Neural cell (in vitro differentiated cells): Measurements from ENCODE around the gene DPYSL4. TPM values are rescaled to one million over a fixed set of nuclear protein-coding genes. Genes with fewer than 3 reads are reported as not detected.

Experiments used
- H2AFZ ChIP-seq: fragments of 200-600, 300-800 bp; sonication (generic), shearing (Covaris generic); 2 replicates; pipeline ENCODE4 v1.6.0; 2014; ENCODE audit warnings: low read depth, mild to moderate bottlenecking, antibody characterized with exemption, low read length, moderate library complexity
- H3F3A ChIP-seq: fragments of 200-600 bp; shearing (Covaris generic); 2 replicates; pipeline ENCODE4 v1.6.1; 2016; ENCODE audit warnings: mild to moderate bottlenecking, moderate library complexity, mixed read lengths, antibody characterized with exemption, low read length; ENCODE audit not compliant: insufficient read depth, poor library complexity, severe bottlenecking
- H3K27ac ChIP-seq: fragments of 200-600, 300-800 bp; sonication (generic), shearing (Covaris generic); 2 replicates; pipeline ENCODE4 v1.5.1; 2014; ENCODE audit warnings: mild to moderate bottlenecking, low read length, moderate library complexity
- H3K27me3 ChIP-seq: fragments of 300-800, 200-600 bp; sonication (generic), shearing (Covaris generic); 2 replicates; pipeline ENCODE4 v1.6.0; 2014; ENCODE audit warnings: mild to moderate bottlenecking, low read depth, low read length, moderate library complexity; ENCODE audit not compliant: insufficient read depth
- H3K36me3 ChIP-seq: fragments of 300-800, 200-600 bp; sonication (generic), shearing (Covaris generic); 2 replicates; pipeline ENCODE4 v1.5.1; 2014; ENCODE audit warnings: mild to moderate bottlenecking, antibody characterized with exemption, low read length, moderate library complexity; ENCODE audit not compliant: insufficient read depth
- H3K4me2 ChIP-seq: fragments of 300-800, 200-600 bp; sonication (generic), shearing (Covaris generic); 2 replicates; pipeline ENCODE4 v1.6.0; 2014; ENCODE audit warnings: mild to moderate bottlenecking, low read length
- H3K4me3 ChIP-seq: fragments of 300-800, 200-600 bp; sonication (generic), shearing (Covaris generic); 2 replicates; pipeline ENCODE4 v1.5.1; 2014; ENCODE audit warnings: mild to moderate bottlenecking, low read length, moderate library complexity
- H3K79me2 ChIP-seq: fragments of 200-600 bp; shearing (Covaris generic); replicated peaks from 2 replicates; pipeline ENCODE4 v1.6.0; 2014; ENCODE audit warnings: mild to moderate bottlenecking, low read length, moderate library complexity; ENCODE audit not compliant: insufficient read depth
- H3K9ac ChIP-seq: fragments of 300-800, 200-600 bp; sonication (generic), shearing (Covaris generic); 2 replicates; pipeline ENCODE4 v1.6.1; 2016; ENCODE audit warnings: mild to moderate bottlenecking, low read length, mixed read lengths
- H3K9me2 ChIP-seq: fragments of 200-600 bp; shearing (Covaris generic); 2 replicates; pipeline ENCODE4 v1.6.1; 2016; ENCODE audit warnings: mild to moderate bottlenecking, low read length, mixed read lengths; ENCODE audit not compliant: insufficient read depth
- H3K9me3 ChIP-seq: fragments of 200-600, 300-800 bp; sonication (generic), shearing (Covaris generic); 2 replicates; pipeline ENCODE4 v1.6.1; 2016; ENCODE audit warnings: mild to moderate bottlenecking, mixed run types, low read length, moderate library complexity, mixed read lengths
- H4K20me1 ChIP-seq: fragments of 200-600 bp; shearing (Covaris generic); 2 replicates; pipeline ENCODE4 v1.6.1; 2016; ENCODE audit warnings: mild to moderate bottlenecking, mixed run types; ENCODE audit not compliant: insufficient read depth
- EP300 ChIP-seq: fragments of 450-650 bp; conservative IDR thresholded peaks from 2 replicates; pipeline ENCODE4 v1.6.1; 2014; ENCODE audit warnings: antibody characterized with exemption, mild to moderate bottlenecking, moderate library complexity; ENCODE audit not compliant: poor library complexity, severe bottlenecking
- EZH2 ChIP-seq: fragments of 200-600, 300-800 bp; shearing (Covaris generic), sonication (generic); IDR thresholded peaks from 2 replicates; pipeline ENCODE4 v1.6.1; 2014; ENCODE audit warnings: antibody characterized with exemption, low read length, borderline replicate concordance, mild to moderate bottlenecking; ENCODE audit not compliant: insufficient read depth, poor library complexity, severe bottlenecking
- MXI1 ChIP-seq: fragments of 450-650 bp; conservative IDR thresholded peaks from 2 replicates; pipeline ENCODE4 v1.6.1; 2014; ENCODE audit warnings: antibody characterized with exemption, mild to moderate bottlenecking; ENCODE audit not compliant: poor library complexity, severe bottlenecking
- POLR2AphosphoS5 ChIP-seq: IDR thresholded peaks from 2 replicates; pipeline ENCODE4 v1.6.1; 2012
- RAD21 ChIP-seq: fragments of 450-650 bp; conservative IDR thresholded peaks from 2 replicates; pipeline ENCODE4 v1.6.1; 2014; ENCODE audit warnings: antibody characterized with exemption, mild to moderate bottlenecking, moderate library complexity
- SMC3 ChIP-seq: fragments of 450-650 bp; conservative IDR thresholded peaks from 2 replicates; pipeline ENCODE4 v1.6.1; 2014; ENCODE audit warnings: antibody characterized with exemption, mild to moderate bottlenecking, moderate library complexity; ENCODE audit not compliant: poor library complexity
- TAF1 ChIP-seq: IDR thresholded peaks from 2 replicates; pipeline ENCODE4 v1.6.1; 2012; ENCODE audit warnings: low read depth
- polyA plus RNA-seq: library from polyadenylated mRNA; depleted of rRNA; stranded (reverse); fragments of >200 nt; gene quantifications from 2 replicates; pipeline ENCODE4 v1.2.3, GENCODE V29; 2014
- TF ChIP-seq, protein P1 (sequence below): fragments of 450-650 bp; IDR thresholded peaks from 2 replicates; pipeline ENCODE4 v1.5.1; 2014; ENCODE audit warnings: antibody characterized with exemption, mild to moderate bottlenecking, moderate library complexity; ENCODE audit not compliant: poor library complexity, severe bottlenecking
- TF ChIP-seq, protein P2 (sequence below): IDR thresholded peaks from 2 replicates; pipeline ENCODE4 v1.6.1; 2012; ENCODE audit warnings: borderline replicate concordance

Gene DPYSL4
- polyA plus RNA-seq, 1 donor from 2014 or later = 116 TPM

DNA sequence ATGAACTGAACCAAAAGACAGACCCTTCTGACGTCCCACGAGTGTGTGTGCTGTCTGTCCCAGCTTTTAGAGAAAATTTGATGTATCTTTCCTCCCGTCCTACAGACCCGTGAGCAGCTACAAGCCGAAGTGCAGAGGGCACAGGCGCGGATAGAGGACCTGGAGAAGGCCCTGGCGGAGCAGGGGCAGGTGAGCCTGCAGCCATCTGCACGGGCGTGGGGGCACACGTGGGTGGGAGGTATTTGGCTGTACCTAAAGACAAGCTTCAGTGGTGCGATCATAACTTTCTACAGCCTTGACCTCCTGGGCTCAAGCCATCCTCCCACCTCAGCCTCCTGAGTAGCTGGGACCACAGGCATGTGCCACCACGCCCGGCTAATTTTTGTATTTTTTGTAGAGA lies 41.7 kb upstream of the DPYSL4 start:
- H3F3A ChIP-seq = no peaks in the 10 kb centered on the region
- H3K4me2 ChIP-seq = no peak overlapping the region
- no peak overlapping the region for H3K27ac ChIP-seq
- no peak overlapping the region for H3K4me3 ChIP-seq
- TF ChIP-seq TAF1 = no peak
- no peak for TF ChIP-seq RAD21
- no peak for TF ChIP-seq SMC3
- no peak for TF ChIP-seq EZH2
- H3K36me3 ChIP-seq = no peaks in the 10 kb centered on the region
- H3K9me3 ChIP-seq = no peaks in the 10 kb centered on the region
- no peak overlapping the region for H3K9ac ChIP-seq
- H4K20me1 ChIP-seq = no peaks in the 10 kb centered on the region
- H3K9me2 ChIP-seq = no peaks in the 10 kb centered on the region
- no peak overlapping the region for H2AFZ ChIP-seq
- H3K27me3 ChIP-seq = no peaks in the 10 kb centered on the region
- no peaks in the 10 kb centered on the region for H3K79me2 ChIP-seq

DNA sequence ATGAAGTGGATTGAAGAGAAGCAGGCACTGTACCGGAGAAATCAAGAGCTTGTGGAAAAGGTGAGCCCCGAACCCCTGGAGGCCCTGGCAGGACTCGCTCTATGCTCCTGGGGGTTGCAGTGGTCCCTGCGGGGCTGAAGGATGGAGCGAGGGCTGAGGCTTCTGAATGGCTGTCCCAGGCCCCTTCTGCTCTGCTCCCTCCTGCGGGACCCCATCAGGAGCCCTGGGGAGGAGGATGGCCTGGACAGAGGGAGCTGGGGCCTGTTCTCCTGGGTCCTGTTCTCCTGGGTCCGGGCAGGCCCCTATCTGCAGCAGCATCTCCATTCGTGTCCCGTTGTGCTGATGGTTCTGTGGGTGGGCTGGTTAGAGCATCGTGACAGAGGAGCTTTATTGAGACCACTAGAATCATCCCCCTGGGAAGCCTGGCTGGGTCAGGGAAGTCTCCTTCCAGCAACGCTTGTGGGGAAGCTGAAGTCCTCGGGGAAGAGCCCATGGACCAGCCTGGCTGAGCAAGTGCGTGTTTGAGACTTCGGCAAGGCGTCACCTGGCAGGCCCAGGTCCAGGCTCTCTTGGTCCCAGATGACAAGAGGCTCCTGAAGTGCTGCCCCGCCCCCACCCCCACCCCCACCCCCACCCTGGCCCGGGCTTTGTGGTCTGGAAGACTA lies 41.1 kb upstream of the DPYSL4 start:
- TF ChIP-seq EP300 (no peak), RAD21 (no peak)
- TF ChIP-seq, protein P1, sequence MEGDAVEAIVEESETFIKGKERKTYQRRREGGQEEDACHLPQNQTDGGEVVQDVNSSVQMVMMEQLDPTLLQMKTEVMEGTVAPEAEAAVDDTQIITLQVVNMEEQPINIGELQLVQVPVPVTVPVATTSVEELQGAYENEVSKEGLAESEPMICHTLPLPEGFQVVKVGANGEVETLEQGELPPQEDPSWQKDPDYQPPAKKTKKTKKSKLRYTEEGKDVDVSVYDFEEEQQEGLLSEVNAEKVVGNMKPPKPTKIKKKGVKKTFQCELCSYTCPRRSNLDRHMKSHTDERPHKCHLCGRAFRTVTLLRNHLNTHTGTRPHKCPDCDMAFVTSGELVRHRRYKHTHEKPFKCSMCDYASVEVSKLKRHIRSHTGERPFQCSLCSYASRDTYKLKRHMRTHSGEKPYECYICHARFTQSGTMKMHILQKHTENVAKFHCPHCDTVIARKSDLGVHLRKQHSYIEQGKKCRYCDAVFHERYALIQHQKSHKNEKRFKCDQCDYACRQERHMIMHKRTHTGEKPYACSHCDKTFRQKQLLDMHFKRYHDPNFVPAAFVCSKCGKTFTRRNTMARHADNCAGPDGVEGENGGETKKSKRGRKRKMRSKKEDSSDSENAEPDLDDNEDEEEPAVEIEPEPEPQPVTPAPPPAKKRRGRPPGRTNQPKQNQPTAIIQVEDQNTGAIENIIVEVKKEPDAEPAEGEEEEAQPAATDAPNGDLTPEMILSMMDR = no peak

DNA sequence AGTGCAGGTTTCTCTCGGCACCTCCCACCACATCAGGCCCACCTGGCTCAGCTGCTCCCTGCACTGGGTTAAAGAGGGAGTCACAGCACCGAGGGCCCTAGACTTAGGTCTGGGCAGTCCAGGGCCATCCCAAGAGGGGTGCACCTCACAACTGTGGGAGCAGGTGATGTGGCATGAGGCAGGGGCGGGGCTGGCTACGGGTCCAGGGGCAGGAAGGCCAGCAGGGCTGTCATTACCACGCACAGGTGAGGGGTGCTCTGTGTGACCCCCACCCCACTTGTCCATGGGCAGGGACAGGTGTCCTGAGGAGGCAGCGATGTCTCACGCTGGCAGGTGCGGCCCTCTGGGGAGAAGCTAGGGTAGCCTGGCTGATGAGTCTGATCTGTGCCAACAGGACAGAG lies 40.5 kb upstream of the DPYSL4 start:
- no peaks in the 10 kb centered on the region for H3K36me3 ChIP-seq
- no peaks in the 10 kb centered on the region for H3K79me2 ChIP-seq
- H3K27ac ChIP-seq = no peak overlapping the region
- TF ChIP-seq TAF1 (no peak), SMC3 (no peak), MXI1 (no peak), EP300 (no peak), POLR2AphosphoS5 (no peak), EZH2 (no peak), RAD21 (no peak)
- TF ChIP-seq, protein P2, sequence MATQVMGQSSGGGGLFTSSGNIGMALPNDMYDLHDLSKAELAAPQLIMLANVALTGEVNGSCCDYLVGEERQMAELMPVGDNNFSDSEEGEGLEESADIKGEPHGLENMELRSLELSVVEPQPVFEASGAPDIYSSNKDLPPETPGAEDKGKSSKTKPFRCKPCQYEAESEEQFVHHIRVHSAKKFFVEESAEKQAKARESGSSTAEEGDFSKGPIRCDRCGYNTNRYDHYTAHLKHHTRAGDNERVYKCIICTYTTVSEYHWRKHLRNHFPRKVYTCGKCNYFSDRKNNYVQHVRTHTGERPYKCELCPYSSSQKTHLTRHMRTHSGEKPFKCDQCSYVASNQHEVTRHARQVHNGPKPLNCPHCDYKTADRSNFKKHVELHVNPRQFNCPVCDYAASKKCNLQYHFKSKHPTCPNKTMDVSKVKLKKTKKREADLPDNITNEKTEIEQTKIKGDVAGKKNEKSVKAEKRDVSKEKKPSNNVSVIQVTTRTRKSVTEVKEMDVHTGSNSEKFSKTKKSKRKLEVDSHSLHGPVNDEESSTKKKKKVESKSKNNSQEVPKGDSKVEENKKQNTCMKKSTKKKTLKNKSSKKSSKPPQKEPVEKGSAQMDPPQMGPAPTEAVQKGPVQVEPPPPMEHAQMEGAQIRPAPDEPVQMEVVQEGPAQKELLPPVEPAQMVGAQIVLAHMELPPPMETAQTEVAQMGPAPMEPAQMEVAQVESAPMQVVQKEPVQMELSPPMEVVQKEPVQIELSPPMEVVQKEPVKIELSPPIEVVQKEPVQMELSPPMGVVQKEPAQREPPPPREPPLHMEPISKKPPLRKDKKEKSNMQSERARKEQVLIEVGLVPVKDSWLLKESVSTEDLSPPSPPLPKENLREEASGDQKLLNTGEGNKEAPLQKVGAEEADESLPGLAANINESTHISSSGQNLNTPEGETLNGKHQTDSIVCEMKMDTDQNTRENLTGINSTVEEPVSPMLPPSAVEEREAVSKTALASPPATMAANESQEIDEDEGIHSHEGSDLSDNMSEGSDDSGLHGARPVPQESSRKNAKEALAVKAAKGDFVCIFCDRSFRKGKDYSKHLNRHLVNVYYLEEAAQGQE = no peak
- TF ChIP-seq, protein P1 = no peak
- H3K27me3 ChIP-seq = no peaks in the 10 kb centered on the region
- H3K9me2 ChIP-seq = no peaks in the 10 kb centered on the region
- no peak overlapping the region for H3K4me2 ChIP-seq
- no peaks in the 10 kb centered on the region for H3F3A ChIP-seq
- no peaks in the 10 kb centered on the region for H3K9me3 ChIP-seq
- H4K20me1 ChIP-seq = no peaks in the 10 kb centered on the region
- H3K4me3 ChIP-seq = no peak overlapping the region
- no peak overlapping the region for H2AFZ ChIP-seq
- H3K9ac ChIP-seq = no peak overlapping the region

More for the DNA sequence above, 41.1 kb upstream of the DPYSL4 start:
- no peak overlapping the region for H3K4me2 ChIP-seq
- H3K36me3 ChIP-seq = no peaks in the 10 kb centered on the region
- H3K9me2 ChIP-seq = no peaks in the 10 kb centered on the region
- H3K27ac ChIP-seq = no peak overlapping the region
- no peaks in the 10 kb centered on the region for H3K79me2 ChIP-seq
- no peaks in the 10 kb centered on the region for H3K9me3 ChIP-seq
- no peak overlapping the region for H3K9ac ChIP-seq
- no peaks in the 10 kb centered on the region for H3F3A ChIP-seq
- no peak overlapping the region for H3K4me3 ChIP-seq
- H3K27me3 ChIP-seq = no peaks in the 10 kb centered on the region
- H2AFZ ChIP-seq = no peak overlapping the region
- H4K20me1 ChIP-seq = no peaks in the 10 kb centered on the region
